SU-DHL-6 (cell line): Measurements from ENCODE around the gene FAN1.

Experiments
- CTCF ChIP-seq: fragments of 200-600 bp; sonication (generic); IDR thresholded peaks from one replicate; pipeline ENCODE4 v1.5.1; 2017; ENCODE audit warnings: antibody characterized with exemption, mild to moderate bottlenecking, low read length, moderate library complexity; ENCODE audit not compliant: insufficient read depth, poor library complexity, severe bottlenecking
- EZH2phosphoT487 ChIP-seq: fragments of 200-600 bp; sonication (generic), shearing (Covaris generic); conservative IDR thresholded peaks from 2 replicates; pipeline ENCODE4 v1.6.1; 2018; ENCODE audit warnings: mild to moderate bottlenecking, antibody characterized with exemption, low read length, moderate library complexity, mixed read lengths

DNA sequence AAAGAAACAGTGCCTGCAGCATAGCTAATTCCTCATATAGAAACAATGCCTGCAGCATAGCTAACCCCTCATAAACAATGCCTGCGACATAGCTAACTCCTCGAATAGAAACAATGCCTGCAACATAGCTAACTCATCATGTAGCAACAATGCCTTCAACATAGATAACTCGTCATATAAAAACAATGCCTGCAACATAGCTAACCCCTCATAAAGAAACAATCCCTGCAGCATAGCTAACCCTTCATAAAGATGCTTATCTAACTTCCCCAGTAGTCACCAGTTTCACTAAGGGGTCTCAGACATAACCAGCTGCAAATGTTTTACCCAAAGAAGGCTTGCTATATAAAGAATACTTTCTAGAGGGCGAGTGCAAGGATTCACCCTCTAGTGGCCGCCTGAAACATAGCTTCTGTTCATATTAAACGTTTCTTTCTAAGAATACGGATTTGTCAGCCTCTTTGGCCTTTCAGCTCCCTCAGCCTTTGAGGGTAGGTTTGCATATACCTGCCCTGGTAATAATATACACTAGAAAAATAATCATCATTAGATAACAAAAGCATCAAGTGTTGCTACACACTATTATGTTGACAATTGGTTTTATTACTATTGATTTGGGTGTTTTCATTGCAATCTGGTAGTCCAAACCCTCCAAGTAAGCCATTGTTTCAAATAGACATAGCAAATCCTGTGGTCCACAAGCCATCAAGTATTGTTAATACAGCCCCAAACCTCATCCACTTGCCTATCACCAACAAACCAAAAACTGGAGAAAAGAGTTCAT is 44.4 kb upstream of the FAN1 start:
- TF ChIP-seq CTCF: peak; percentile 70
- TF ChIP-seq EZH2phosphoT487: no peak
